A549 treated with AZD2906 at 1 μM for 4 hours (cell line): Measurements from ENCODE around the gene GSC. TPM values are rescaled to one million over a fixed set of nuclear protein-coding genes. Genes with fewer than 3 reads are reported as not detected.

ENCODE experiments used
- total RNA-seq: library from RNA; stranded (reverse); fragments of 200-300 nt; extraction: Qiagen RNA extraction; gene quantifications from 5 replicates; pipeline ENCODE4 v1.2.3, GENCODE V29; 2022

Gene GSC
- 0.29 to 0.49 TPM (median 0.33 TPM) in 5 replicates for total RNA-seq

DNA sequence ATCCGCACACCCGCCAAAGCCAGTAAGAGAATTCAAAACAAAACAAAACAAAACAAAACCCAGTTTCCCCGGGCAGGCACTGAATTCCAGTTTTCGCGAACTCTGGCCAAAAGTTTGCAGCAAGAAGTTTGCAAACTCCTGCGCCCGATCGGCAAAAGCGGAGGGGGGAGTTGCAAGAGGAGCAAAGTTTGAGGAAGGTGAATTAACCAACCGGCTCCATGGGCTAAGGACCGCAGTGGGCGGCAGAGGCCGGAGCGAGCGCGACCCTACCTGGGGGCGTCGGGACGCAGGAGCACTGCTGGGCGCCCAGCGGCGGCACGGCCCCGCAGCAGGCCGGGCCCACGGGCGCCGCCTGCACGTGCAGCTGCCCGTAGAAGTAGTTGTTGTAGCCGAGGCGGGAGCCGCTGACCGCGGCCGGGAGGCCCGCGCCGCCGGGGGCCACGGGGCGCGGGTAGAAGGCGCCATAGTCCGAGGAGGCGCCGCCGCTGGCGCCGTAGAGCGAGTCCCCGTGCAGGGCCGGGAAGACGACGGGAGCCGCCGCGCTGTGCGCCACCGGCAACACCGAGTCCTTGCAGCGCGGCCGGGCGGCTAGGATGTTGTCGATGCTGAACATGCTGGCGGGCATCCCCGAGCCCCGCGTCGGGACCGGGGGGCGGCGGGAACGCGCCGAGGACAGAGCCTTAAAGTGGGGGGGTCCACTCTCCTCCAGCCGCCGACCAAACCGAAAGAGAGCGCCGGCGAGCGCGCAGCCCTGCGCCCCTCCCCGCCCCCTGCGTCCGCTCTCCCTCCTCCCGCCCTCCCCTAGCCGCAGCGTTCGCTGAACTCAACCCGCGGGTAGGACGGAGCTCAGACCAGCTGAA lies at the start of gene GSC:
Gene GSC, minus strand, starts transcription at position 723 of the 860 bp plus-strand sequence. Its CDS starts 98 bp downstream, at position 625.

Other genes starting within 250 kb of the GSC start
- gene SERPINA4, start 208.7 kb downstream of the GSC start, total RNA-seq: 0.03 to 0.09 TPM (median 0.05 TPM) in 4 of 5 replicates, not detected in the other
- gene SERPINA5, start 188.7 kb downstream of the GSC start, total RNA-seq: 0.11 to 0.21 TPM (median 0.18 TPM) in 5 replicates
- 12.3 to 15.0 TPM (median 13.4 TPM) in 5 replicates for gene SERPINA3, start 157.7 kb downstream of the GSC start, total RNA-seq